ENCODE measurements around the gene PHACTR3. TPM values are rescaled to one million over a fixed set of nuclear protein-coding genes. Genes with fewer than 3 reads are reported as not detected.

The PHACTR3 gene
- polyA plus RNA-seq, 10 donors = 3.9 to 15.7 (median 7.7) TPM

- peak; percentile 79 to 92 (median 91) for DNase-seq
Observed at GRCh38 chr20:59748619-59749191, 144.4 kb downstream of the PHACTR3 start.

GRCh38 chr20:59749301-59749700 is 145.0 kb downstream of the PHACTR3 start:
- DNase-seq = peak; percentile 70 to 84 (median 71)

DNA sequence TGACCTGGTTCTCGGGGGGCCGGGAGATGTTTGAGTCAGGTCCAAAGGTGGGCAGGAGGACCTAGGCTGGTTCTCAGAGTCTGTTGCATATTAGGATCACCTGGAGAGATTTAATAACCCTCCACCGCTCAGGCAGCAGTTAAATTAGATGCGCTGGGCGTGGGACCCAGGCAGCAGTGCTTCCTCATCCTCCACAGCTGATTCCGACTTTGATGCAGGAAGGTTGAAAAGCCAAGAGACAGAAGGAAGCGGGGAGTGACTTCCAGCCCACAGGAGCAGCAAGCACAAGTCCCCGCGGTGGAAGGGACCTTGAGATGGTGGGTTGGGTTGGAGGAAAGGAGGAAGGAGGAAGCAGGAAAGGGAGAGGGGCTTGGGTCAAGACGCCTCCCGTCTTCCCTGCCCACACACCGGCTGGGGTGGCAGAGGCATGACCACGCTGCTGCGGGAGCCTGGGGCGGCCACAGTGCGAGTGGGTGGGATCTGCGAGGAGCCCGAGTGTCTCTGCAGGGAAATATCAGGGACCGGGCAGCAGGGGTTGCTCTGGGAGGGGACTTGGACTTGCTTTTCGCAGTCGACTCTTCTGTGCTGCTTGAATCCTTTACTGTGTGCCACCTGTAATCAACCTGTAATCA is 146.0 kb downstream of the PHACTR3 start:
- DNase-seq = no peak

GRCh38 chr20:59751075-59751711 is 146.9 kb downstream of the PHACTR3 start:
- DNase-seq = peak; percentile 57 to 86 (median 80)

GRCh38 chr20:59752101-59752586 is 147.8 kb downstream of the PHACTR3 start:
- DNase-seq = peak in 2 of 3 donors; percentile 22 to 57

- peak in 1 of 3 donors; percentile 31 for DNase-seq
Observed at GRCh38 chr20:59752704-59753460, 148.5 kb downstream of the PHACTR3 start.

DNA sequence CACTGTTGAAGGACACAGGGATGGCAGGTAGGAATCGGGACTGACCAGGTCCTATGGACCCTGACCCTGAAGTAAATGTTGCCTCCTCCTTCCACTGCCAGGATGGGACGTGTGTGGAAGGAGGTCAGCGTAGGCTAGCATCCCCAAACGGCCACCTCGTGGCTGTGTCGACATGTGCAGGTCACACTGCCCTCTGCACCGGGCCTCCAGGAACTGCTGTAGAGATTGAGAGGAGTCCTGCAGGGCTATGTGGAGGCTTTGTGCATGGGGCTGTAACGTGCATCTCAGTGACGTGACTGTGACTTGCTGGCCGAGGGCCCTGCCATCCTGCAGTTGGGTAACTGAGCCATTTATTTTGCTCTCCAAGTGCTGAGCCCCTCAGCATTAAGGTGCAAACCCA is 149.5 kb downstream of the PHACTR3 start:
- no peak for DNase-seq

- no peak for DNase-seq
Observed at GRCh38 chr20:59754551-59754950, 150.2 kb downstream of the PHACTR3 start.

- DNase-seq = no peak
Observed at GRCh38 chr20:59756241-59756640, 151.9 kb downstream of the PHACTR3 start.

GRCh38 chr20:59764037-59764436 is 159.7 kb downstream of the PHACTR3 start:
- DNase-seq = no peak

DNA sequence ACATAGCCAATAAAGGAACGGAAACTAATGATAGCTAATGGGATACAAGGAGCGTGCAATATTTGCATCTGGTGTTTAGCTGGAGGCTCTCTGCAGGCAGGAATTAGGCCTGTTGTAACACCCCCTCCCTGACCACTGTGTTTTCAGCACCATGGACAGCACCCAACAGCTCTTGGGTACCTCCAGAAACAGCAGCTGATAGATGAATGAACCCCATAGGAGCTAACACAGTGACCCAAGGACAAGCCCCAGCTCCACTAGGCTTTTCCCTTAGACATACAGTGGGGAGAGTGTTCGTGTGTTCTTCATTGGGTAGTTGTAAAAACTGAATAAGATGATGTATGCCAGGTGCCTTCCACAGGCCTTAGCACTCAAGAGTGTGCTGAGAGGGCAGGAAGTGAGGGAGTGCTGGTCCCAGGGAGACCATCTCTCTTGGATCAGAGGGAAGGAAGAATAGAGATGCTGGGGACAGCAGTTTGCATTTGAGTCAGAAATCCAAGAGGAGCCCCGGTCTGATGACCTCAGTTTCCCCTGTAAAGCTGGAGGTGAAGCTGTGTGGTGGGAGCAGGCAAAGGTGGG is 161.3 kb downstream of the PHACTR3 start:
- peak in 1 of 3 donors; percentile 43 for DNase-seq

DNA sequence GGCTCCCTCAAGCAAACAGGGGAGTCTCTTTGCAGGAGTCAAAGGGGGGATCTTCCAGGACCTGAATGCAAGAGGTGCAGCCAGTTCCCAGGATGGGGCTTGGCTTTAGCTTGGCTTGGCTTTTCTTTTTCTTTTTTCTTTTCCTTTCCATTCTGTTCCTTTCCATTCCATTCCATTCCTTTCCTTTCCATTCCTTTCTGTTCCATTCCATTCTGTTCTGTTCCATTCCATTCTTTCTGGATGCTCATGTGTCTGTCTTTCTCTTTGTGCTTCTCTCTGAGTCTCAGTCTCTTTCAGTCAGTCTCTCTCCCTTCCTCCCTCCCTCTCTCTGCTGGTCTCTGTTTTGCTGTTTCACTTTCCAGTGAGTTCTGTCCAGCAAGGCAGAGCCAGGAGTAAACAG is 163.3 kb downstream of the PHACTR3 start:
- DNase-seq = no peak

- DNase-seq = no peak
Observed at GRCh38 chr20:59770270-59770669, 165.9 kb downstream of the PHACTR3 start.

DNA sequence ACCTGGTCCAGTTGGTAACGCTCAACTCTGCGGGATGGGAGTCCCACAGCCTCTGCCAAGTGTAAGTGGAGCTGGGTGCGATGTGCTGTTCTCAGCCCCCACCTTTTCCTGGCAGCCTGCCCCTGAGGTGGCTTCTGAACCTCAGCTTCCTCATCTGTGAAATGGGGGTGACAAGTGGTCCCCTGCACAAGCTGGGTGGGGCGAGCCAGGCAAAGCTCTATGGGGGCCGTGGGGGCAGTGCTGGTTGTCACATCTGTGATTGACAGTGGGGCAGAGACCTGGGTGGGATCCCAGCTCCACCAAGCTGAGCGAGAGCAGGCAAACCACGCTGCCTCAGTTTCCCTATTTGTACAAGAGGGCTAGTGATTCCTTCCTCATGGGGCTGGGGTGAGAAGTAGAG is 166.5 kb downstream of the PHACTR3 start:
- DNase-seq = no peak

DNA sequence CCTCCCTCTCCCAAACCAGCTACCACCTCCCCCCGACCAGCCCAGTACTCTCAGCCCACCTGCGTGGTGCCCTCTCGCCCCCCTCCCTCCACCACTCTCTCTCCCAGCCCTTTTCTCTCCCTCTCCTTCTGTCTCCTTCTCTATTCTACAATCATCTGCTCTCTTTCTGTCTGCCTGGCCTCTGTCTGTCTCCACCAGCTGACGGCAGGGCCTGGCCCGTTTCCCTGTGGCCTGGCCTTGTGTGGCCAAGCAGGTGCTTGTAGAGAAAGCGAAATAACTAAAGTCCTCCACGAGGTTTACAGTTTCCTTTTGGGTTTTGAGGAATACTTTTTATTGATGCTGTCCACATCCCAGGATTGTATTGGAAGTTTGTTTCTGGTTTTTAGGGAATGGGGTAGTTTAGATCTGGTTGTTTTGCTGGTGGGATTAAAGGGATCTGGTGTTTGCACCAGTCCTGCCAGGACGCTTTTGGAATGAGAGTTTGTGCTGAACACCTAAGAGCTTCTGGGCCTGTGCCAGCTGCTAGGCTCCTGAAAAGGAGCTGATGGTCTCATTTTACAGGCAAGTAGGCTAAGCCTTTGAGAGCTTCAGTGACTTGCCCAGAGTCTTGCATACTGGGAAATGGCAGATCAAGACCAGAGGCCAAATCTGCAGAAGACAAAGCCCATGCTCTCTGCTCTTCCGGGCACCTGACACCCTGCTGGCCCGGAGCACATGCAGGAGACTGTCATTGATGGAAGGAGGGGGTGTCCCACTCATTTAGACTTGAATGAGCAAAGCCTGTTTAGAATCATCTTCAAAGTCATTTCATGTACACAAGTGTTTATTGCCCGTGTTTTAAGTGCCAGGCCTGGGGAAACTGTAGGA is 167.4 kb downstream of the PHACTR3 start:
- no peak for DNase-seq

GRCh38 chr20:59772373-59772705 is 168.0 kb downstream of the PHACTR3 start:
- no peak for DNase-seq

GRCh38 chr20:59772931-59773913 is 168.9 kb downstream of the PHACTR3 start:
- DNase-seq = no peak

DNA sequence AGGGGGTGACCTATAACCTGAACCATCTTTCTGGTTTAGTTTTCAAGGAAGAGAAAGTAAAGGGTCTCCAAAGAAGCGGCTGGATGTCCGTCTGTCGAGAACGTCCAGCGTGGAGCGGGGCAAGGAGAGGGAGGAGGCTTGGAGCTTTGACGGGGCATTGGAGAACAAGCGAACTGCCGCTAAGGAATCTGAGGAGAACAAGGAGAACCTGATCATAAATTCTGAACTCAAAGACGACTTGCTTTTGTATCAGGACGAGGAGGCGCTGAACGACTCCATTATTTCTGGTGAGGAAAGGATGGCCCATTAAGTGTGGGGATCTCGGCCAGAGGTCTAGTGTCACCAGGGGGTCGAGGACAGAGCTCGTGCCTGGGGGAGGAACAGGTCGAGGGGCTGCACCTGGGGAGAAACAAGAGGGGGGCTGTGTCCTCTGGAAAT is 169.9 kb downstream of the PHACTR3 start:
- DNase-seq = no peak

- DNase-seq = no peak
Observed at GRCh38 chr20:59774921-59775686, 170.8 kb downstream of the PHACTR3 start.

Data from muscle of back (tissue), 11 donors.